ENCODE data around the gene CIRBP. TPM values are rescaled to one million over a fixed set of nuclear protein-coding genes. Genes with fewer than 3 reads are reported as not detected.

CIRBP gene
- total RNA-seq, 2 experiments from 2014 or later, result 169 to 224 TPM

- no peak overlapping the region for H3K27ac Mint-ChIP-seq
- CTCF ChIA-PET, result no interaction called here
- H3K4me3 Mint-ChIP-seq, result no peak overlapping the region
- H3K9me3 Mint-ChIP-seq, result no peaks in the 10 kb centered on the region
- H3K4me1 Mint-ChIP-seq, result peaks cover 12% of the 10 kb centered on the region
- no peak for DNase-seq
- H3K27me3 Mint-ChIP-seq, result peaks cover 18% of the 10 kb centered on the region
- peaks cover 6% of the 10 kb centered on the region for H3K36me3 Mint-ChIP-seq (ENCODE audit: low read depth)
- POLR2A ChIA-PET, result no interaction called here
Measured at GRCh38 chr19:1234051-1234954, 34.8 kb upstream of the CIRBP start.

- ChIA-PET POLR2A (no interaction called here), CTCF (no interaction called here)
- no peak for DNase-seq
- no peak overlapping the region for H3K4me3 Mint-ChIP-seq
- peaks cover 6% of the 10 kb centered on the region for H3K36me3 Mint-ChIP-seq (ENCODE audit: low read depth)
- peaks cover 14% of the 10 kb centered on the region for H3K4me1 Mint-ChIP-seq
- peaks cover 22% of the 10 kb centered on the region for H3K27me3 Mint-ChIP-seq
- H3K9me3 Mint-ChIP-seq, result no peaks in the 10 kb centered on the region
- H3K27ac Mint-ChIP-seq, result no peak overlapping the region
Measured at GRCh38 chr19:1234955-1235380, 34.2 kb upstream of the CIRBP start.

GRCh38 chr19:1235625-1236538, 33.2 kb upstream of the CIRBP start:
- ChIA-PET POLR2A (no interaction called here), CTCF (interaction anchor here (0.9 to 1.1 kb wide), 2 partner anchors 8 to 15 kb away, joined by 3 read pairs; no protein-coding TSS in a partner anchor)
- Mint-ChIP-seq H3K4me3 (no peak overlapping the region), H3K27ac (no peak overlapping the region), H3K9me3 (no peaks in the 10 kb centered on the region), H3K36me3 (ENCODE audit: low read depth) (peaks cover 6% of the 10 kb centered on the region), H3K27me3 (peaks cover 22% of the 10 kb centered on the region), H3K4me1 (peaks cover 18% of the 10 kb centered on the region)
- DNase-seq, result no peak

- POLR2A ChIA-PET, result no interaction called here
Measured at GRCh38 chr19:1236576-1236975, 32.6 kb upstream of the CIRBP start.

GRCh38 chr19:1237027-1237659, 32.0 kb upstream of the CIRBP start:
- H3K4me3 Mint-ChIP-seq, result no peak overlapping the region
- H3K36me3 Mint-ChIP-seq (ENCODE audit: low read depth), result peaks cover 6% of the 10 kb centered on the region
- DNase-seq, result no peak
- peaks cover 23% of the 10 kb centered on the region for H3K27me3 Mint-ChIP-seq
- no peak overlapping the region for H3K27ac Mint-ChIP-seq
- ChIA-PET CTCF (interaction anchor here (1.1 kb wide), 1 partner anchor 16 kb away, joined by 3 read pairs; no protein-coding TSS in a partner anchor), POLR2A (no interaction called here)
- no peaks in the 10 kb centered on the region for H3K9me3 Mint-ChIP-seq
- peaks cover 25% of the 10 kb centered on the region for H3K4me1 Mint-ChIP-seq

More at GRCh38 chr19:1236576-1236975, 32.6 kb upstream of the CIRBP start:
- no peak for DNase-seq
- CTCF ChIA-PET, result interaction anchor here (0.9 to 1.1 kb wide), 2 partner anchors 8 to 15 kb away, joined by 3 read pairs; no protein-coding TSS in a partner anchor
- H3K9me3 Mint-ChIP-seq, result no peaks in the 10 kb centered on the region
- H3K27ac Mint-ChIP-seq, result no peak overlapping the region
- H3K27me3 Mint-ChIP-seq, result peaks cover 23% of the 10 kb centered on the region
- peaks cover 25% of the 10 kb centered on the region for H3K4me1 Mint-ChIP-seq
- peaks cover 6% of the 10 kb centered on the region for H3K36me3 Mint-ChIP-seq (ENCODE audit: low read depth)
- no peak overlapping the region for H3K4me3 Mint-ChIP-seq

GRCh38 chr19:1237754-1238368, 31.3 kb upstream of the CIRBP start, which contains the start of gene CBARP:
Gene CBARP, minus strand, starts transcription at chr19:1238005. Its CDS starts 1,905 bp downstream, at chr19:1236100.
- Mint-ChIP-seq H3K27me3 (peaks cover 23% of the 10 kb centered on the region), H3K4me3 (peak within 1 kb of the TSS; percentile 66), H3K9me3 (no peaks in the 10 kb centered on the region), H3K36me3 (ENCODE audit: low read depth) (peaks cover 9% of the 10 kb centered on the region), H3K27ac (peak within 1 kb of the TSS; percentile 72), H3K4me1 (peaks cover 32% of the 10 kb centered on the region)
- POLR2A ChIA-PET, result no interaction called here
- DNase-seq, result no peak
- CTCF ChIA-PET, result interaction anchor here (0.8 to 1.1 kb wide), 2 partner anchors 29 to 35 kb away, joined by 3 read pairs; no protein-coding TSS in a partner anchor

GRCh38 chr19:1238369-1239303, 30.5 kb upstream of the CIRBP start:
- H3K36me3 Mint-ChIP-seq (ENCODE audit: low read depth), result peaks cover 9% of the 10 kb centered on the region
- ChIA-PET CTCF (interaction anchor here (0.8 to 1.1 kb wide), 3 partner anchors 28 to 60 kb away, joined by 3 read pairs; no protein-coding TSS in a partner anchor), POLR2A (interaction anchor here (0.6 to 0.7 kb wide), 2 partner anchors 25 to 150 kb away, joined by 3 read pairs; no protein-coding TSS in a partner anchor)
- H3K4me1 Mint-ChIP-seq, result peaks cover 39% of the 10 kb centered on the region
- peaks cover 23% of the 10 kb centered on the region for H3K27me3 Mint-ChIP-seq
- H3K9me3 Mint-ChIP-seq, result no peaks in the 10 kb centered on the region
- H3K4me3 Mint-ChIP-seq, result peak overlapping the region; percentile 66
- peak overlapping the region; percentile 72 for H3K27ac Mint-ChIP-seq
- no peak for DNase-seq

GRCh38 chr19:1239420-1239795, 29.7 kb upstream of the CIRBP start:
- peak overlapping the region; percentile 66 for H3K4me3 Mint-ChIP-seq
- H3K27ac Mint-ChIP-seq, result peak overlapping the region; percentile 50
- H3K4me1 Mint-ChIP-seq, result peaks cover 39% of the 10 kb centered on the region
- H3K9me3 Mint-ChIP-seq, result no peaks in the 10 kb centered on the region
- H3K36me3 Mint-ChIP-seq (ENCODE audit: low read depth), result peaks cover 9% of the 10 kb centered on the region
- ChIA-PET CTCF (no interaction called here), POLR2A (interaction anchor here (0.6 to 0.7 kb wide), 2 partner anchors 26 to 151 kb away, joined by 3 read pairs; no protein-coding TSS in a partner anchor)
- DNase-seq, result no peak
- peaks cover 23% of the 10 kb centered on the region for H3K27me3 Mint-ChIP-seq

- no peak overlapping the region for H3K27ac Mint-ChIP-seq
- peaks cover 23% of the 10 kb centered on the region for H3K27me3 Mint-ChIP-seq
- POLR2A ChIA-PET, result no interaction called here
- peak overlapping the region; percentile 79 for H3K4me3 Mint-ChIP-seq
- H3K4me1 Mint-ChIP-seq, result peaks cover 43% of the 10 kb centered on the region
- CTCF ChIA-PET, result interaction anchor here (0.7 to 7.5 kb wide), 8 partner anchors 15 to 300 kb away, joined by 3 to 299 read pairs (median 4); partner anchors contain the start of genes CIRBP, FAM174C and WDR18
- DNase-seq, result peak; percentile 86
- no peaks in the 10 kb centered on the region for H3K9me3 Mint-ChIP-seq
- H3K36me3 Mint-ChIP-seq (ENCODE audit: low read depth), result peaks cover 11% of the 10 kb centered on the region
Measured at GRCh38 chr19:1239796-1240737, 29.1 kb upstream of the CIRBP start.

- peak overlapping the region; percentile 71 for H3K27ac Mint-ChIP-seq
- H3K27me3 Mint-ChIP-seq, result peaks cover 23% of the 10 kb centered on the region
- ChIA-PET POLR2A (interaction anchor here (1.0 to 1.5 kb wide), 2 partner anchors 28 to 49 kb away, joined by 3 to 8 read pairs; partner anchors contain the start of gene CIRBP), CTCF (interaction anchor here (0.7 to 7.5 kb wide), 8 partner anchors 16 to 301 kb away, joined by 3 to 299 read pairs (median 4); partner anchors contain the start of genes CIRBP, FAM174C and WDR18)
- no peaks in the 10 kb centered on the region for H3K9me3 Mint-ChIP-seq
- no peak for DNase-seq
- peak overlapping the region; percentile 79 for H3K4me3 Mint-ChIP-seq
- peaks cover 43% of the 10 kb centered on the region for H3K4me1 Mint-ChIP-seq
- peaks cover 11% of the 10 kb centered on the region for H3K36me3 Mint-ChIP-seq (ENCODE audit: low read depth)
Measured at GRCh38 chr19:1240925-1241324, 28.2 kb upstream of the CIRBP start.

Data from activated CD4-positive, alpha-beta T cell treated with anti-CD3 and anti-CD28 coated beads, Interleukin-2, amount 10 ng/mL, durations not matched to agents 7 days and 5 days (primary cell).